GM21825 (cell line): ENCODE results near the gene ATG7.
"Not testable (repeated sequence)": the region's sequence is repeated elsewhere in the genome, so short reads cannot be mapped to it uniquely, and the experiment has no call there.

Source experiments
- ATAC-seq: cut with Tn5 transposase; IDR thresholded peaks from one replicate; pipeline ENCODE4 v1.9.1; 2021; ENCODE audit warnings: mild to moderate bottlenecking, moderate library complexity; ENCODE audit not compliant: unreplicated experiment

The ATG7 gene

GRCh38 chr3:11581237-11582190 is 309.3 kb downstream of the ATG7 start:
- no peak for ATAC-seq

- ATAC-seq = no peak
Observed at GRCh38 chr3:11582191-11582968, 310.2 kb downstream of the ATG7 start.

GRCh38 chr3:11583235-11583634 is 311.0 kb downstream of the ATG7 start:
- ATAC-seq = no peak

GRCh38 chr3:11583638-11584046 is 311.4 kb downstream of the ATG7 start:
- no peak for ATAC-seq

GRCh38 chr3:11584570-11584969 is 312.4 kb downstream of the ATG7 start:
- no peak for ATAC-seq

- no peak for ATAC-seq
Observed at GRCh38 chr3:11587766-11588165, 315.6 kb downstream of the ATG7 start.

- no peak for ATAC-seq
Observed at GRCh38 chr3:11588338-11588737, 316.1 kb downstream of the ATG7 start.

GRCh38 chr3:11588755-11589154 is 316.6 kb downstream of the ATG7 start:
- no peak for ATAC-seq

GRCh38 chr3:11589706-11590105 is 317.5 kb downstream of the ATG7 start:
- ATAC-seq = no peak

GRCh38 chr3:11591002-11591355 is 318.8 kb downstream of the ATG7 start:
- no peak for ATAC-seq

- no peak for ATAC-seq
Observed at GRCh38 chr3:11591391-11592282, 319.4 kb downstream of the ATG7 start.

- no peak for ATAC-seq
Observed at GRCh38 chr3:11592445-11593298, 320.5 kb downstream of the ATG7 start.

- ATAC-seq = no peak
Observed at GRCh38 chr3:11593318-11594034, 321.3 kb downstream of the ATG7 start.

- not testable (repeated sequence) for ATAC-seq
Observed at GRCh38 chr3:11595024-11595423, 322.8 kb downstream of the ATG7 start.

GRCh38 chr3:11596387-11596786 is 324.2 kb downstream of the ATG7 start:
- no peak for ATAC-seq

- ATAC-seq = no peak
Observed at GRCh38 chr3:11600501-11601282, 328.5 kb downstream of the ATG7 start.

- peak; percentile 92 for ATAC-seq
Observed at GRCh38 chr3:11601446-11602238, 329.4 kb downstream of the ATG7 start.
